MCF 10A (cell line): ENCODE data around the gene IL20RB. TPM values are rescaled to one million over a fixed set of nuclear protein-coding genes. Genes with fewer than 3 reads are reported as not detected.
"Not testable (repeated sequence)": the region's sequence is repeated elsewhere in the genome, so short reads cannot be mapped to it uniquely, and the experiment has no call there.

Experiments
- BruUV-seq: library from RNA; stranded (reverse); fragments of 400-500 nt; replicated peaks from 2 replicates; lab custom pipeline; 2021; lab: Mats Ljungman, UMichigan
- CTCF ChIA-PET: fragments of 300-600 bp; sonication (Branson Sonifier 250); formaldehyde crosslinking; extraction: SDS; loops from one replicate; lab custom pipeline; 2021; ENCODE audit warnings: antibody characterized with exemption, inconsistent platforms; lab: Yijun Ruan, JAX
- POLR2A ChIA-PET: fragments of 300-600, 350-650 bp; sonication (Branson Sonifier 250); formaldehyde crosslinking; extraction: SDS; loops from one replicate; lab custom pipeline; 2020; ENCODE audit warnings: antibody characterized with exemption, inconsistent platforms; lab: Yijun Ruan, JAX
- DNase-seq: peaks from one replicate; pipeline ENCODE4 v3.0.0-alpha.2; 2018; ENCODE audit not compliant: unreplicated experiment
- H3K27ac Mint-ChIP-seq: one replicate; pipeline ENCODE4 v1.8.0; 2022; ENCODE audit warnings: mild to moderate bottlenecking, low read depth, mixed read lengths; ENCODE audit not compliant: unreplicated experiment
- H3K27me3 Mint-ChIP-seq: one replicate; pipeline ENCODE4 v1.8.0; 2022; ENCODE audit warnings: mixed read lengths; ENCODE audit not compliant: insufficient read depth, unreplicated experiment
- H3K36me3 Mint-ChIP-seq: one replicate; pipeline ENCODE4 v1.8.0; 2022; ENCODE audit warnings: mild to moderate bottlenecking, moderate library complexity, mixed read lengths; ENCODE audit not compliant: insufficient read depth, unreplicated experiment
- H3K4me1 Mint-ChIP-seq: one replicate; pipeline ENCODE4 v1.8.0; 2022; ENCODE audit warnings: mixed read lengths; ENCODE audit not compliant: insufficient read depth, unreplicated experiment
- H3K4me3 Mint-ChIP-seq: one replicate; pipeline ENCODE4 v1.8.0; 2022; ENCODE audit warnings: mild to moderate bottlenecking, moderate library complexity, mixed read lengths; ENCODE audit not compliant: unreplicated experiment
- H3K9me3 Mint-ChIP-seq: one replicate; pipeline ENCODE4 v1.8.0; 2022; ENCODE audit warnings: mixed read lengths; ENCODE audit not compliant: unreplicated experiment
- intact Hi-C: fragments of 100-400 bp; cut with micrococcal nuclease; formaldehyde crosslinking; loops from 2 replicates; pipeline ENCODE4 v1.14.1; 2022
- total RNA-seq: library from RNA; stranded (reverse); gene quantifications from 2 replicates; pipeline ENCODE4 v1.2.3, GENCODE V29; 2022
- TF ChIP-seq, protein P1 (sequence below): fragments of 200-600 bp; IDR thresholded peaks from one replicate; pipeline ENCODE4 v1.8.0; 2022; ENCODE audit warnings: antibody characterized with exemption, mild to moderate bottlenecking; ENCODE audit not compliant: unreplicated experiment

Gene IL20RB
- total RNA-seq, 1 experiment from 2014 or later = 158 TPM

DNA sequence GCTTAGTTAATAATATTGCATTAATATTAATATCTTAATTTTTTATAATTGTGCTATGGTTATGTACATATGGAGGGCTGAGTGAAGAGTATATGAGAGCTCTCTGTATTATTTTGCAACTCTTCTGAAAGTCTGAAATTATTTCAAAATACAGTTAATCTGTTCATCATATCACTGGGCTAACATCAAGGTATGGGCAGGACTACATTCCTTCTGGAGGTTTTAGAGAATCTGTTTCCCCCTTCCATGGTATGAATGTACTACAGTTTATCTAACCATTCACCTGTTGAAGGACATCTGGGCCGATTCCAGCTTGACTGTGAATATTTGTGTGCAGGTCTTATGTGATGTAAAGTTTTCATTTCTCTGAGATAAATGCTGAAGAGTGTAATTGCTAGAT, 5.1 kb downstream of the IL20RB start:
- BruUV-seq = no TSS peak
- intact Hi-C loops = no loop called here
- H3K9me3 Mint-ChIP-seq = no peaks in the 10 kb centered on the region
- DNase-seq = no peak
- peak overlapping the region; percentile 54 for H3K27ac Mint-ChIP-seq
- TF ChIP-seq, protein P1, sequence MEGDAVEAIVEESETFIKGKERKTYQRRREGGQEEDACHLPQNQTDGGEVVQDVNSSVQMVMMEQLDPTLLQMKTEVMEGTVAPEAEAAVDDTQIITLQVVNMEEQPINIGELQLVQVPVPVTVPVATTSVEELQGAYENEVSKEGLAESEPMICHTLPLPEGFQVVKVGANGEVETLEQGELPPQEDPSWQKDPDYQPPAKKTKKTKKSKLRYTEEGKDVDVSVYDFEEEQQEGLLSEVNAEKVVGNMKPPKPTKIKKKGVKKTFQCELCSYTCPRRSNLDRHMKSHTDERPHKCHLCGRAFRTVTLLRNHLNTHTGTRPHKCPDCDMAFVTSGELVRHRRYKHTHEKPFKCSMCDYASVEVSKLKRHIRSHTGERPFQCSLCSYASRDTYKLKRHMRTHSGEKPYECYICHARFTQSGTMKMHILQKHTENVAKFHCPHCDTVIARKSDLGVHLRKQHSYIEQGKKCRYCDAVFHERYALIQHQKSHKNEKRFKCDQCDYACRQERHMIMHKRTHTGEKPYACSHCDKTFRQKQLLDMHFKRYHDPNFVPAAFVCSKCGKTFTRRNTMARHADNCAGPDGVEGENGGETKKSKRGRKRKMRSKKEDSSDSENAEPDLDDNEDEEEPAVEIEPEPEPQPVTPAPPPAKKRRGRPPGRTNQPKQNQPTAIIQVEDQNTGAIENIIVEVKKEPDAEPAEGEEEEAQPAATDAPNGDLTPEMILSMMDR = no peak
- ChIA-PET CTCF (interaction anchor here (0.6 to 8.0 kb wide), 7 partner anchors 9 to 210 kb away, joined by 3 to 44 read pairs (median 3); partner anchors contain the start of gene STAG1), POLR2A (interaction anchor here (0.6 to 9.9 kb wide), 10 partner anchors 10 to 473 kb away, joined by 3 to 452 read pairs (median 58); partner anchors contain the start of genes NCK1 and STAG1)
- H3K4me3 Mint-ChIP-seq = peak overlapping the region; percentile 61
- peaks cover 43% of the 10 kb centered on the region for H3K36me3 Mint-ChIP-seq
- peaks cover 19% of the 10 kb centered on the region for H3K4me1 Mint-ChIP-seq
- H3K27me3 Mint-ChIP-seq = no peaks in the 10 kb centered on the region

- ChIA-PET CTCF (interaction anchor here (0.6 to 1.2 kb wide), 4 partner anchors 9 to 177 kb away, joined by 3 to 4 read pairs (median 3); no protein-coding TSS in a partner anchor), POLR2A (interaction anchor here (2.5 kb wide), 1 partner anchor 15 kb away, joined by 15 read pairs; no protein-coding TSS in a partner anchor)
- intact Hi-C loops, DNase-seq, H3K4me3 Mint-ChIP-seq, BruUV-seq, H3K27ac Mint-ChIP-seq, H3K27me3 Mint-ChIP-seq: not testable (repeated sequence)
- H3K36me3 Mint-ChIP-seq = peaks cover 32% of the 10 kb centered on the region
- H3K9me3 Mint-ChIP-seq = peaks cover 15% of the 10 kb centered on the region
- peaks cover 30% of the 10 kb centered on the region for H3K4me1 Mint-ChIP-seq
These were observed 11.8 kb downstream of the IL20RB start for GRCh38 chr3:136969539-136969938.

DNA sequence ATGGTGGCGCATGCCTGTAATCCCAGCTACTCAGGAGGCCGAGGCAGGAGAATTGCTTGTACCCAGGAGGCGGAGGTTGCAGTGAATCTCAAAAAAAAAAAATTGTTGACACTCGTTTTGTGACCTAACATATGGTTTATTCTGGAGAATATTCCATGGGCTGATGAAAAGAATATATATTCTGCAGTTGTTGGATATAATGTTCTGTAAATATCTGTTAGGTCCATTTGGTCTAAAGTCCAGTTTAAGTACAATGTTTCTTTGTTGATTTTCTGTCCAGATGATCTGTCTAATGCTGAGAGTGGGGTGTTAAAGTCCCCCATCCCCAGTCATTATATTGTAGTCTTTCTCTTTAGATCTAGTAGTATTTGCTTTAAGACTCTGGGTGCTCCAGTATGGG, 15.6 kb downstream of the IL20RB start:
- Mint-ChIP-seq H3K9me3 (peaks cover 15% of the 10 kb centered on the region), H3K27me3 (no peaks in the 10 kb centered on the region), H3K4me1 (peaks cover 36% of the 10 kb centered on the region), H3K4me3 (no peak overlapping the region), H3K27ac (no peak overlapping the region), H3K36me3 (peaks cover 53% of the 10 kb centered on the region)
- CTCF ChIA-PET = no interaction called here
- BruUV-seq = no TSS peak
- intact Hi-C loops = no loop called here
- DNase-seq = no peak
- TF ChIP-seq, protein P1 = no peak
- POLR2A ChIA-PET = interaction anchor here (1.9 to 21.4 kb wide), 3 partner anchors 11 to 111 kb away, joined by 7 to 452 read pairs (median 17); partner anchors contain the start of genes IL20RB and NCK1

DNA sequence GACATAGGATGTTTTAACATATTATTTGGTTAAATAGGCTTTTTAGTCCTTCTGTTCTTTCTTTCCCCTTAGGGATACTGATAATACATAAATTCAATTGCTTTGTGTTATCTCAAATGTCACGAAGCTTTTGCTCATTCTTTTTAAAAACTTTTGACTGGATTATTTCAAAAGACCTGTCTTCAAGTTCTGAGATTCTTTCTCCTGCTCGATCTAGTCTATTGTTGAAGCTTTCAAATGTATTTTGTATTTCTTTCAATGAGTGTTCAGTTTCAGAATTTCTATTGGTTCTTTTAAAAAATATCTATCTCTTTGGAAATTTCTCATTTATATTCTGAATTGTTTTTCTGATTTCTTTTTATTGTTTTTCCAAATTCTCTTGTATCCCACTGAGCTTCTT, 16.9 kb downstream of the IL20RB start:
- no peaks in the 10 kb centered on the region for H3K27me3 Mint-ChIP-seq

More for the DNA sequence above, 16.9 kb downstream of the IL20RB start:
- Mint-ChIP-seq H3K4me3 (no peak overlapping the region), H3K27ac (peak overlapping the region; percentile 69), H3K36me3 (peaks cover 57% of the 10 kb centered on the region), H3K4me1 (peaks cover 41% of the 10 kb centered on the region), H3K9me3 (peaks cover 15% of the 10 kb centered on the region)
- POLR2A ChIA-PET = interaction anchor here (0.7 to 21.4 kb wide), 5 partner anchors 10 to 728 kb away, joined by 3 to 452 read pairs (median 7); partner anchors contain the start of genes IL20RB and NCK1
- no TSS peak for BruUV-seq
- CTCF ChIA-PET = interaction anchor here (0.6 to 1.5 kb wide), 3 partner anchors 12 to 39 kb away, joined by 3 to 4 read pairs (median 4); no protein-coding TSS in a partner anchor
- TF ChIP-seq, protein P1 = no peak
- DNase-seq = no peak
- intact Hi-C loops = no loop called here
